ENCODE measurements around the gene SCFD2.

The SCFD2 gene

DNA sequence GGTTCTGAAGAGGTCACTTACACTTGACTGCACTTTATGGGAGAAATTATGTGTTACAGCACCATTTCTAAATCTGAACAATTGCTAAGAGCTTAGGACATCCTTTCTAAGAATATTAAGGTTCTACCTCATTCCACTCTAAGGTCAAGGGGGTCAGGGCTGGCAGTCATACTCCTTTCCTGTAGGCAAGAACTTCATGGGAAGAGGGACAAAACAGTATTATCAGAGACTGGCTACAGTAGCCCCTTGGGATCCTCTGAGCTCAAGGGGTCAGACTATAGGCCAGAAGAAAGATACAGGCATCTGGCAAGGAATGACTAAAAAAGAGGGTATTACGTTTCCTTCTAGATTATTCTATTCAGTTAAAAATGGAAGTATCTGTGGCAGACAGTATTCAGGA lies 388.6 kb downstream of the SCFD2 start:
- DNase-seq: no peak

DNA sequence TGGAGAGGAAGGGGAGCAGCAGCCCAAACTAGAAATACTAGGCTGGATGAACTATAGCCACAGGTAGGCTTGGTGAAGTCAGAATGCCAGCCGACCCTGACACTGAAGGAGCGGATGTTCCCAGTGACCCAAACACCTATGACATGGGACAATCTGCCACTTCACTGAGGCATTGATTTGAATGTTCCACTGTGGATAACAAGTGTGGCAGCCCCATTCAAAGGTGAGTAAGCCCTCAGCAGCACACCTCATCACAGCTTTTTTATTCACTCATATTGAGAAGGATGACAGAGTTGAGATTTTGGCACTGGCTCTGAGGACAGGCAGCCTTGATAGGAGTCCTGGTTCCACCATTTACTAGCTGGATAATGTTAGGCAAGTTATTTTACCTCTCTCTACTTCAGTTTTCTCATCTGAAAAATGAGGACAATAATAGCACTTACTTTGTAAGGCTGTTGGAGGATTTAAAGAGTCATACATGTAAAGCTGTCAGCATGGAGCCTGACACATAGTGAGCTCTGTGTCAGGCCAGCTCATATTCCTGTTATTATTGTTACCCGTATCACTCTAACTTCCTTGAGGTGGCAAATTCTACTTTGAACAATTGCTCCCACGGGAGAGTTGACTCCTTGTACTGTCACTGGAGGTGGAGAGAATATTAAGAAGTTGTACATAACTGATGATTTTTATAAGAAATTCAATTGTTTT lies 389.2 kb downstream of the SCFD2 start:
- DNase-seq: no peak

DNA sequence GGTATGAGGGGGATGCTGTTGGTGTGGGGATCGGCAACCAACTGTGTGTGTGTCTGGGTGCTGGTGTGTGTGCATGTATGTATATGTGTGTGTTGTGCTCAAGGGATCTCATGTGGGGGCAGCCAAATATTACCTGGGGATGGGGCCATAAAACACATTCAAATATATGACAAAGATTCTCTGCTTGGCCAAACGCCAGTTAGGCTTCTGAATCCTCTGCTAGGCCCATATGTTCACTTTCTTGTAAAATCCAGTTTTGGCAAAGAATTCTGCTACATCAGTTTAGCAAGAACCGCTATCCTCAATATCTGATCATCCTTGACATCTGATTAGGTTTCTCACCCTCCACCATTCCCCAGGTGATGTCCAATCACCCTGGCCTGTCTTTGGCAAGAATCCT lies 397.2 kb downstream of the SCFD2 start:
- no peak for DNase-seq

- no peak for DNase-seq
Observed at GRCh38 chr4:52968241-52968640, 397.6 kb downstream of the SCFD2 start.

- no peak for DNase-seq
Observed at GRCh38 chr4:52966781-52967180, 399.1 kb downstream of the SCFD2 start.

- DNase-seq: no peak
Observed at GRCh38 chr4:52966172-52966571, 399.7 kb downstream of the SCFD2 start.

GRCh38 chr4:52964561-52965101 lies 401.2 kb downstream of the SCFD2 start:
- DNase-seq: no peak

- no peak for DNase-seq
Observed at GRCh38 chr4:52964011-52964410, 401.9 kb downstream of the SCFD2 start.

- DNase-seq: no peak
Observed at GRCh38 chr4:52962721-52963120, 403.1 kb downstream of the SCFD2 start.

DNA sequence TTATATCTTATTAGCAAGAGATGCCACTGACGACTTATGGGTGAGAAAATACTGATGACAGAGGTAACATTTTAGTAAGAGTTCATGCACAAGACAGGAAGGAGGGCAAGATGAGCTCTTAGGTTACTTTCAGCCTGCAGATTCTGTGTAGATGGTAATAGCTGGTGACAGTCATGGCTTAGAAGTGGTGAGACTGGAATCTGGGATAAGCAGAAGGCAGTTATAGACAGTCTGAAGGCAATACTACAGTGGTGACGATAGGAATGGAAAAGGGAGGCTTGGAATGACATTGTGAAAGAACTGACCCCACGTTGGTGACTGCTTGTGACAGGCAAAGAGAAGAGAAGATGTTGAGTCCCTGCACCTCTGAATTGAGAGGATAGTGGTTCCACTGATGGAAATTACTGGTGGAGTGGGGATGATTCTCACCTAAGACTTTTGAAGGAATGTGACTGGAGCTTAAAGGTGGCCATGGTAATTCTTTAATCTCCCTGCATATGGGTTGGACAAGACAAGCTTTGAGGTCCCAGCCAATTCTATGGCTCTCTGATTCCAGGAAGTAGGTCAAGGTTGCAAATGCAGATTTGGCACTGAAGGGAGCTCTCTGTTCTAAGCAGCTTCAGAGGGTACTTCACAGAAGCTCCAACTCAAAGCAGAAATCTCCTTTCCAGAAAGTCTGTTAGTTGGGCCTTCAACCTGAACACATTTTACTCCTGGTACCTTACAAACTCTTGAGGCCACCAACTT lies 404.0 kb downstream of the SCFD2 start:
- DNase-seq: no peak

DNA sequence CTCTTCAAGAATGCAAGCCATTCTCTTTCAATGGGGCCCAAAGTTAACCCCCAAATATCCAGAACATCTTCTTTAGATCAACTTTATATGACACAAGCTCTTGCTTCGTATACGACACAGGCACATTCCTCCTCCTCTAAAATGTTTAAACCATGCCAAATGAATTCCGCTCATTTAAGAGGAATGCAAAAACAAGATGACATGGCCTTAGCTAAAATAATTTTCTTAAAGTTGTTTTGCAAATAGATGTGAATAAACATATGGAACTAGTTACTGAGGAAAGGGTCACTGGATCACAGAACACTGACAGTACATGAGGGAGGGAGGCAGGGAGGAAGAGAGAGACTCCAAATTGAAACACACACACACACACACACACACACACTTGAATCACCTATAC lies 406.3 kb downstream of the SCFD2 start:
- no peak for DNase-seq

GRCh38 chr4:52957835-52958631 lies 407.8 kb downstream of the SCFD2 start:
- no peak for DNase-seq

- DNase-seq: no peak
Observed at GRCh38 chr4:52957220-52957686, 408.6 kb downstream of the SCFD2 start.

GRCh38 chr4:52956691-52957090 lies 409.2 kb downstream of the SCFD2 start:
- DNase-seq: no peak

- DNase-seq: no peak
Observed at GRCh38 chr4:52954560-52955170, 411.2 kb downstream of the SCFD2 start.

GRCh38 chr4:52952540-52952939 lies 413.3 kb downstream of the SCFD2 start:
- no peak for DNase-seq

DNA sequence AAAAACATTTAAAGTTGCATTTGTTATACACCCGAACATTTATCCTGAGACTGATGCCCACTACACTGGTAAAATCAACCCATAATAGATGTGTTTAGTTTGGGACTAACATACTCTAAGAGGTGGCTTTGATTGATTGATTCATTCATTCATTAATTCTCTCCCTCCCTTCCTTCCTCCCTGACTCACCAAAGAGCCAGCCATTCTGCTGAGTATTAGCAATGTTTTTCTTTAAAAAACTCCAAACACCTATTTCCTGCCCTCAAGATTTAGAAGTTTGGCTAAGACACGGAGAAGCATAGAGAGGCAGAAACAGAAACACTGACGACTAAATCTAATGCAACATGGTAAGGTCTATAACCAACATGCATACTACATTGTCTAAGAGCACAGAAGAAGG lies 414.8 kb downstream of the SCFD2 start:
- DNase-seq: no peak

- DNase-seq: no peak
Observed at GRCh38 chr4:52950226-52950625, 415.6 kb downstream of the SCFD2 start.

DNA sequence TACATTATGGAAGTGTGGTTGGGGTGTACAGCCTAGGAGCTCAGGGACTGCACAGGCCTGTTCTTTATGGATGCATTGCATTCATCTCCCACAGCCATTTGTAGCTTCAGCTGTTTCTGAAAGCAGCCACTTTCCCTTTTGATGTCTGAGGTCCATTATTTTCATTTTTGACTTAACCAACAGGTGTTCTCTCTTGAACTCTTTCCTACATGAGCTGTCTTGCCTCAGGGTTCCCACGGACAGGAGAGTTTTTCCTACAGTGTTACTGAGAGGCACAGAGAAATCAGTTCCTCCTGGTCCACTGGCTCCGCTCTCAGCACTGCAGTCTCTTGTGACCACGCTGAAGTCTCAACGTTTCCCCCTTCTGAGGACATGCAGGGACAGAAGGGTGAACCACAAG lies 416.5 kb downstream of the SCFD2 start:
- DNase-seq: no peak

DNA sequence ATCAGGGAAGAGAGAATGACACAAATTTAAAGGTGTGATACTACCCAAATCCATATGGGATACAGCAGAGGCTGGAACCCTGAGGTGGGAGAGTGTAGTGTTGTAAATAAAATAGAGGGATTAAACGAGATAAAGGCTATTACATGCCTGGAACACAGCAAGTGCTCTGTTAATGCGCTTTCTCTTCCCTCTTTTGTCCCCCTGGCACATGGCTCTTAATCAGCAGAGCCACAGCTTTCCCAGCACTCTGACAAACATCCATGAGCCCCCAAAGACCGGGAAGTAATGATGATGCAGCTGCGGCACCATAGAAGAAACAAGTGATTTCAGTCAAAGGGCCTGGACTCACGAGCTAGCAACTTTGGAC lies 417.8 kb downstream of the SCFD2 start:
- DNase-seq: no peak

GRCh38 chr4:52947401-52948056 lies 418.3 kb downstream of the SCFD2 start:
- no peak for DNase-seq

DNA sequence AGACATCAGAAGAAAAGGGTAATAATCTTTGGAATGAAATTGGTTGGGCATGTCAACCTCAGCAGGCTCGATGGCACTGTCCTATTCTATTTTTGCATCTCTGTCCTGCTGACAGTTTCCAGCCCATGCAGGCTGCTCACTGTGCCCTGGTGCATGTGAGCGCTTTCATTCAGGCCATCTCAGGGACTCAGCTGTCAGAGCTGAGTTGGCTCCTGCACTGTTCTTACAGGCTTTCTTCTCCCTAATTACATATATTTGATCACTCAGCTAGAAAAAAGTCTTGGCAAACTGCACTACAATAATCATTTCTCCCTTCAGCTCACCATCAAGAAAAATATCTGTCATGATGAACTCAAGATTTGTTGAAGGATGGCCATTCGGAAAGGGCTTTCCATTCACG lies 419.0 kb downstream of the SCFD2 start:
- DNase-seq: no peak
